GM23338 (cell line): ENCODE results near the gene CEBPG. TPM values are rescaled to one million over a fixed set of nuclear protein-coding genes. Genes with fewer than 3 reads are reported as not detected.

Experiments used
- ATAC-seq: fragments of 200-7000 bp; cut with Tn5 transposase; 3 replicates; pipeline ENCODE4 v1.9.1; 2020
- DNase-seq: peaks from one replicate; pipeline ENCODE4 v3.0.0-alpha.2; 2015; ENCODE audit warnings: low spot score
- H2AFZ ChIP-seq: fragments of 200-600 bp; sonication (generic); 2 replicates; pipeline ENCODE4 v1.8.0; 2016; ENCODE audit warnings: antibody characterized with exemption, mild to moderate bottlenecking, moderate library complexity
- H3F3A ChIP-seq: fragments of 200-600 bp; sonication (generic); replicated peaks from 2 replicates; pipeline ENCODE4 v1.8.0; 2017; ENCODE audit warnings: antibody characterized with exemption, mixed run types, low read depth
- H3K27ac ChIP-seq: fragments of 200-600 bp; sonication (generic); 2 replicates; pipeline ENCODE4 v1.6.1; 2016; ENCODE audit warnings: low read depth
- H3K27me3 ChIP-seq: fragments of 200-600 bp; sonication (generic); 2 replicates; pipeline ENCODE4 v1.8.0; 2016; ENCODE audit warnings: mild to moderate bottlenecking, mixed run types, moderate library complexity; ENCODE audit not compliant: insufficient read depth
- H3K36me3 ChIP-seq: fragments of 200-600 bp; sonication (generic); 2 replicates; pipeline ENCODE4 v1.8.0; 2016; ENCODE audit warnings: mild to moderate bottlenecking; ENCODE audit not compliant: insufficient read depth
- H3K4me1 ChIP-seq: fragments of 200-600 bp; sonication (generic); 2 replicates; pipeline ENCODE4 v1.8.0; 2016; ENCODE audit warnings: mild to moderate bottlenecking, moderate library complexity; ENCODE audit not compliant: insufficient read depth
- H3K4me2 ChIP-seq: fragments of 200-600 bp; sonication (generic); 2 replicates; pipeline ENCODE4 v1.7.1; 2017; ENCODE audit warnings: mixed run types
- H3K4me3 ChIP-seq: fragments of 200-600 bp; sonication (generic); 2 replicates; pipeline ENCODE4 v1.6.1; 2016; ENCODE audit warnings: mixed run types
- H3K79me2 ChIP-seq: fragments of 200-600 bp; sonication (generic); replicated peaks from 2 replicates; pipeline ENCODE4 v1.8.0; 2017; ENCODE audit warnings: mild to moderate bottlenecking; ENCODE audit not compliant: insufficient read depth
- H3K9me2 ChIP-seq: fragments of 200-600 bp; sonication (generic); 2 replicates; pipeline ENCODE4 v1.8.0; 2017; ENCODE audit not compliant: insufficient read depth
- H4K20me1 ChIP-seq: fragments of 200-600 bp; sonication (generic); replicated peaks from 2 replicates; pipeline ENCODE4 v1.8.0; 2017; ENCODE audit warnings: mild to moderate bottlenecking; ENCODE audit not compliant: insufficient read depth
- H3K27ac Mint-ChIP-seq: 2 replicates; pipeline ENCODE4 v1.8.0; 2020; ENCODE audit warnings: inconsistent platforms, mild to moderate bottlenecking, moderate library complexity, mixed read lengths
- H3K27me3 Mint-ChIP-seq: 3 replicates; pipeline ENCODE4 v1.8.0; 2022; ENCODE audit warnings: low read depth, mild to moderate bottlenecking, moderate library complexity, mixed read lengths, inconsistent platforms; ENCODE audit not compliant: insufficient read depth, poor library complexity
- H3K36me3 Mint-ChIP-seq: 3 replicates; pipeline ENCODE4 v1.8.0; 2021; ENCODE audit warnings: low read depth, mild to moderate bottlenecking, inconsistent platforms, moderate library complexity, mixed read lengths
- H3K4me1 Mint-ChIP-seq: 3 replicates; pipeline ENCODE4 v1.8.0; 2020; ENCODE audit warnings: mild to moderate bottlenecking, inconsistent platforms, mixed read lengths
- H3K4me3 Mint-ChIP-seq: 3 replicates; pipeline ENCODE4 v1.8.0; 2021; ENCODE audit warnings: moderate library complexity, mild to moderate bottlenecking, inconsistent platforms, mixed read lengths
- H3K9me3 Mint-ChIP-seq: 3 replicates; pipeline ENCODE4 v1.8.0; 2020; ENCODE audit warnings: moderate library complexity, mild to moderate bottlenecking, inconsistent platforms, mixed read lengths
- EZH2 ChIP-seq: fragments of 200-600 bp; sonication (generic); IDR thresholded peaks from one replicate; pipeline ENCODE4 v1.8.0; 2017; ENCODE audit warnings: antibody characterized with exemption, mild to moderate bottlenecking, low read depth; ENCODE audit not compliant: unreplicated experiment
- EZH2phosphoT487 ChIP-seq: fragments of 200-600 bp; sonication (generic); IDR thresholded peaks from one replicate; pipeline ENCODE4 v1.8.1; 2018; ENCODE audit warnings: antibody characterized with exemption; ENCODE audit not compliant: unreplicated experiment
- POLR2AphosphoS5 ChIP-seq: IDR thresholded peaks from 2 replicates; pipeline ENCODE4 v1.6.1; 2016; ENCODE audit warnings: antibody characterized with exemption, low read depth
- STAT1 ChIP-seq: IDR thresholded peaks from one replicate; pipeline ENCODE4 v1.6.1; 2016; ENCODE audit warnings: antibody characterized with exemption; ENCODE audit not compliant: unreplicated experiment
- ZNF114 ChIP-seq: fragments of 250-450 bp; sonication (Bioruptor Pico); IDR thresholded peaks from 2 replicates; pipeline ENCODE4 v1.5.0; 2020; ENCODE audit warnings: mild to moderate bottlenecking, moderate library complexity
- ZNF331 ChIP-seq: fragments of 250-450 bp; sonication (Bioruptor Pico); IDR thresholded peaks from 2 replicates; pipeline ENCODE4 v1.5.0; 2020; ENCODE audit warnings: low read depth, mild to moderate bottlenecking, moderate library complexity
- polyA plus RNA-seq: library from polyadenylated mRNA; unstranded; fragments of >200 nt; fragmentation: Nextera tagmentation; extraction: Ambion mirVana; gene quantifications from 2 replicates; pipeline ENCODE4 v1.2.1, GENCODE V29; 2016
- total RNA-seq: library from RNA; depleted of rRNA; stranded (reverse); fragments of >200 nt; shearing (Covaris generic); gene quantifications from 2 replicates; pipeline ENCODE4 v1.2.3, GENCODE V29; 2014
- TF ChIP-seq, protein P1 (sequence below), 2 experiments: fragments of 200-600 bp in 1 of 2; sonication (generic) in 1 of 2; conservative IDR thresholded peaks; 2 replicates each; pipeline versions ENCODE4 v1.5.1 to v1.6.1; 2016 to 2017; ENCODE audit warnings: antibody characterized with exemption in 2 of 2, low read depth in 2 of 2, mild to moderate bottlenecking in 2 of 2, moderate library complexity in 1 of 2
- TF ChIP-seq, protein P2 (sequence below): IDR thresholded peaks from one replicate; pipeline ENCODE4 v1.6.1; 2018; ENCODE audit warnings: antibody characterized with exemption; ENCODE audit not compliant: unreplicated experiment
- TF ChIP-seq, protein P3 (sequence below): IDR thresholded peaks from 2 replicates; pipeline ENCODE4 v1.6.1; 2016; ENCODE audit warnings: antibody characterized with exemption

The CEBPG gene
- total and polyA plus RNA-seq, 2 experiments from 2014 or later = 25.9 to 50.2 TPM

DNA sequence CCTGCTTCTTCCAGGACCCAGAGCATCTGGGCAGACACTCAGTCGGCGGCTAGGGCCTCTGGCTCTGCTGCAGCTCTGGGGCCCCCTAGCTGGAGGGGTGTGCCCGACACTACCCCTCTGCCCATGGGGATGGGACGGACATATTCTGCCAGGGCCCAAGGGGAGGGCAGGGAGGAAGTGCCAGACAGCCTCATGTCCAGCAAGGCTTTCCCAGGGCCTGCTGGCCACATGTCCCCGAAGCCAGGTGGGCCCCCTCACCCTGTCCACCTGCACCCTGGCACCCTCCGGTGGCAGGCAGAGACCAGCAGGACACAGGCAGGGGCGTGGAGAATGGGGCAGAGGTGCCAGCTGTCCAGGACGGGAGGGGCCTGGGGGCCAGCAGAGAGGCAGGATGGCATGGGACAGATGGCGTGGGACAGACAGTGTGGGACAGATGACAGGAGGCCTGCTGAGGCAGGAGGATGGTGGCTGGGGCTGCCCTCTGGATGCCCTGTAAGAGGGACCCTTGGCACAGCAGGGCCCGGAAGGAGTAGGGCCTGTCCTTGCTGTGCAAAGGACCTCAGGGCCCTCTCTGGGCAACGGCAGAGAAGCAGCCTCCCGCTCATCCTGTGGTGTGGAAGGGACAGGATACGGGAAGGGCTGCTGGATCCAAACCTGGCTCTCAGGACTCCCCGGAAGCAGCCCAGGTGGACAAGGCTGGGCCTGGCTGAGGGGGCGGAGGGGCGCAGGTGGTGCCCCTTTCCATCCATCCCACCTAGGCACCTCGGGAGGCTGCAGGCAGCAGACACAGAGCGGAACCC lies 29.1 kb downstream of the CEBPG start:
- Histone ChIP-seq H3K36me3 (no peaks in the 10 kb centered on the region), H3K27me3 (no peaks in the 10 kb centered on the region), H3K27ac (no peak overlapping the region), H3K4me3 (no peak overlapping the region), H3K9me2 (no peaks in the 10 kb centered on the region), H3K79me2 (no peaks in the 10 kb centered on the region), H3F3A (no peaks in the 10 kb centered on the region), H3K4me2 (no peak overlapping the region), H4K20me1 (no peaks in the 10 kb centered on the region), H2AFZ (no peak overlapping the region), H3K4me1 (no peaks in the 10 kb centered on the region; the same call in 1 of the 2 replicates)
- no peak for TF ChIP-seq EZH2
- TF ChIP-seq, protein P1, sequence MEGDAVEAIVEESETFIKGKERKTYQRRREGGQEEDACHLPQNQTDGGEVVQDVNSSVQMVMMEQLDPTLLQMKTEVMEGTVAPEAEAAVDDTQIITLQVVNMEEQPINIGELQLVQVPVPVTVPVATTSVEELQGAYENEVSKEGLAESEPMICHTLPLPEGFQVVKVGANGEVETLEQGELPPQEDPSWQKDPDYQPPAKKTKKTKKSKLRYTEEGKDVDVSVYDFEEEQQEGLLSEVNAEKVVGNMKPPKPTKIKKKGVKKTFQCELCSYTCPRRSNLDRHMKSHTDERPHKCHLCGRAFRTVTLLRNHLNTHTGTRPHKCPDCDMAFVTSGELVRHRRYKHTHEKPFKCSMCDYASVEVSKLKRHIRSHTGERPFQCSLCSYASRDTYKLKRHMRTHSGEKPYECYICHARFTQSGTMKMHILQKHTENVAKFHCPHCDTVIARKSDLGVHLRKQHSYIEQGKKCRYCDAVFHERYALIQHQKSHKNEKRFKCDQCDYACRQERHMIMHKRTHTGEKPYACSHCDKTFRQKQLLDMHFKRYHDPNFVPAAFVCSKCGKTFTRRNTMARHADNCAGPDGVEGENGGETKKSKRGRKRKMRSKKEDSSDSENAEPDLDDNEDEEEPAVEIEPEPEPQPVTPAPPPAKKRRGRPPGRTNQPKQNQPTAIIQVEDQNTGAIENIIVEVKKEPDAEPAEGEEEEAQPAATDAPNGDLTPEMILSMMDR (conservative IDR thresholded peaks at IDR 0.05; ENCODE audit: low read depth in 2 of 2) = peak in 1 of 2 experiments; percentile 23; a peak in 1 of 4 replicates
- H3K9me3 Mint-ChIP-seq = no peaks in the 10 kb centered on the region; the same call in 2 of the 3 replicates
- H3K4me3 Mint-ChIP-seq = no peak overlapping the region
- peaks cover 5% of the 10 kb centered on the region for H3K27me3 Mint-ChIP-seq
- H3K4me1 Mint-ChIP-seq = peaks cover 7% of the 10 kb centered on the region
- H3K36me3 Mint-ChIP-seq = no peaks in the 10 kb centered on the region
- DNase-seq (no peak), ATAC-seq (no peak)
- H3K27ac Mint-ChIP-seq = no peak overlapping the region

DNA sequence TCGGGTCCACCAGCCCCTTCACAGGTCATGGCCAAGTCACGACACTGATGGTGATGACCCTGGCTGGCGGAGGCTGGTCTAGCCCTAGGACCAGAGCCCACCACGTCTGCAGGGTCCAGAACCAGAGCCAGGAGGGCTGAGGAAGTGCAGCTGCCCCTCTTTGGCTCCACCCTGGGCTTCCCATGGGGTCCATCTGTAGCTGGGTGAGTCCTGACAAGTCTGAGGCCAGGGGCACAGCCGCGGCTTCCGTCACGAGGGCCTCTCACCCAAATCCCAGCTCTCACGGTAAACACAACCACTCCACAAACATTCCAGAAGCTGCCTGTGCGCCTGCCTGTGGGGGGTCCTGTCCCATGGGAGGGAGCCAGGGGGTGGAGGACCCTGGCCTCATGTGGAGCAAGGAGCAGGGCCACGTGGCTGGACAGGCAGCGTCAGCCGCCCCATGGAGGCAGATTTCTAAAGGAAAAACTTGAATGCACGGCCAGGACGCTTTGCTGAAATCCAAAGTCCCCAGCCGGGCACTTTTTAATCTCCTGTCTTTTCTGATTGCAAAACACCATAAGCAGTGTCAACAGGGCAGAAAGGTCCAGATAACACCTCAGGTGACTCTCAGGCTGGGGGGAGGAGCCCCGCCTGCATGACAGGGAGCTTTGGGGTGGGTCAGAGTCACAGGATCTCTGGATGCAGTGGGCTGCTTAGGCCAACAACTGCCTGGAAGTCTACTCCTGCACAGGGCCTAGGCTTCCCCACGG lies 29.9 kb downstream of the CEBPG start:
- Mint-ChIP-seq H3K4me3 (no peak overlapping the region), H3K9me3 (no peaks in the 10 kb centered on the region; the same call in 2 of the 3 replicates), H3K27me3 (peaks cover 4% of the 10 kb centered on the region), H3K27ac (no peak overlapping the region), H3K4me1 (peaks cover 7% of the 10 kb centered on the region), H3K36me3 (no peaks in the 10 kb centered on the region)
- Histone ChIP-seq H3K36me3 (no peaks in the 10 kb centered on the region), H2AFZ (no peak overlapping the region), H3K27me3 (no peaks in the 10 kb centered on the region), H4K20me1 (no peaks in the 10 kb centered on the region), H3K79me2 (no peaks in the 10 kb centered on the region), H3K4me1 (no peaks in the 10 kb centered on the region; the same call in 1 of the 2 replicates), H3K27ac (no peak overlapping the region), H3F3A (no peaks in the 10 kb centered on the region), H3K4me2 (no peak overlapping the region), H3K4me3 (no peak overlapping the region), H3K9me2 (no peaks in the 10 kb centered on the region)
- DNase-seq (no peak), ATAC-seq (no peak)
- TF ChIP-seq ZNF331 (CRISPR knock-in tag) (no peak), EZH2 (no peak), EZH2phosphoT487 (no peak), STAT1 (no peak), POLR2AphosphoS5 (no peak), ZNF114 (CRISPR knock-in tag) (no peak)
- TF ChIP-seq, protein P2, sequence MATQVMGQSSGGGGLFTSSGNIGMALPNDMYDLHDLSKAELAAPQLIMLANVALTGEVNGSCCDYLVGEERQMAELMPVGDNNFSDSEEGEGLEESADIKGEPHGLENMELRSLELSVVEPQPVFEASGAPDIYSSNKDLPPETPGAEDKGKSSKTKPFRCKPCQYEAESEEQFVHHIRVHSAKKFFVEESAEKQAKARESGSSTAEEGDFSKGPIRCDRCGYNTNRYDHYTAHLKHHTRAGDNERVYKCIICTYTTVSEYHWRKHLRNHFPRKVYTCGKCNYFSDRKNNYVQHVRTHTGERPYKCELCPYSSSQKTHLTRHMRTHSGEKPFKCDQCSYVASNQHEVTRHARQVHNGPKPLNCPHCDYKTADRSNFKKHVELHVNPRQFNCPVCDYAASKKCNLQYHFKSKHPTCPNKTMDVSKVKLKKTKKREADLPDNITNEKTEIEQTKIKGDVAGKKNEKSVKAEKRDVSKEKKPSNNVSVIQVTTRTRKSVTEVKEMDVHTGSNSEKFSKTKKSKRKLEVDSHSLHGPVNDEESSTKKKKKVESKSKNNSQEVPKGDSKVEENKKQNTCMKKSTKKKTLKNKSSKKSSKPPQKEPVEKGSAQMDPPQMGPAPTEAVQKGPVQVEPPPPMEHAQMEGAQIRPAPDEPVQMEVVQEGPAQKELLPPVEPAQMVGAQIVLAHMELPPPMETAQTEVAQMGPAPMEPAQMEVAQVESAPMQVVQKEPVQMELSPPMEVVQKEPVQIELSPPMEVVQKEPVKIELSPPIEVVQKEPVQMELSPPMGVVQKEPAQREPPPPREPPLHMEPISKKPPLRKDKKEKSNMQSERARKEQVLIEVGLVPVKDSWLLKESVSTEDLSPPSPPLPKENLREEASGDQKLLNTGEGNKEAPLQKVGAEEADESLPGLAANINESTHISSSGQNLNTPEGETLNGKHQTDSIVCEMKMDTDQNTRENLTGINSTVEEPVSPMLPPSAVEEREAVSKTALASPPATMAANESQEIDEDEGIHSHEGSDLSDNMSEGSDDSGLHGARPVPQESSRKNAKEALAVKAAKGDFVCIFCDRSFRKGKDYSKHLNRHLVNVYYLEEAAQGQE = no peak
- TF ChIP-seq, protein P1 (conservative IDR thresholded peaks at IDR 0.05; ENCODE audit: low read depth in 2 of 2) = no peak
- TF ChIP-seq, protein P3, sequence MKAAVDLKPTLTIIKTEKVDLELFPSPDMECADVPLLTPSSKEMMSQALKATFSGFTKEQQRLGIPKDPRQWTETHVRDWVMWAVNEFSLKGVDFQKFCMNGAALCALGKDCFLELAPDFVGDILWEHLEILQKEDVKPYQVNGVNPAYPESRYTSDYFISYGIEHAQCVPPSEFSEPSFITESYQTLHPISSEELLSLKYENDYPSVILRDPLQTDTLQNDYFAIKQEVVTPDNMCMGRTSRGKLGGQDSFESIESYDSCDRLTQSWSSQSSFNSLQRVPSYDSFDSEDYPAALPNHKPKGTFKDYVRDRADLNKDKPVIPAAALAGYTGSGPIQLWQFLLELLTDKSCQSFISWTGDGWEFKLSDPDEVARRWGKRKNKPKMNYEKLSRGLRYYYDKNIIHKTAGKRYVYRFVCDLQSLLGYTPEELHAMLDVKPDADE = no peak
